ENCODE data around the gene GPR26.

GRCh38 chr10:123744224-123744536, 78.0 kb downstream of the GPR26 start:
- TF ChIP-seq CTCF (IDR thresholded peaks at IDR 0.05) (no peak), ZFX (IDR thresholded peaks at IDR 0.05; ENCODE audit: borderline replicate concordance) (no peak)
